Motor neuron (in vitro differentiated cells): ENCODE results near the gene CD19. TPM values are rescaled to one million over a fixed set of nuclear protein-coding genes. Genes with fewer than 3 reads are reported as not detected.

Experiments used
- ATAC-seq, 8 experiments: fragments of 200-7000 bp; cut with Tn5 transposase; replicated peaks in 6 of 8; 2 replicates each; pipeline ENCODE4 v1.8.0; 2021; ENCODE audit warnings: mild to moderate bottlenecking in 8 of 8, moderate library complexity in 8 of 8
- H3K27ac ChIP-seq, 2 donors: fragments of 250-450 bp; sonication (Bioruptor Pico); 2 replicates each; pipeline ENCODE4 v1.9.0; 2021; ENCODE audit warnings: antibody characterized with exemption in 2 of 2, mild to moderate bottlenecking in 2 of 2, moderate library complexity in 1 of 2
- H3K4me1 ChIP-seq, 2 donors: fragments of 250-450 bp; sonication (Bioruptor Pico); replicated peaks in 1 of 2; 2 replicates each; pipeline ENCODE4 v1.6.1; 2021; ENCODE audit warnings: antibody characterized with exemption in 2 of 2, mild to moderate bottlenecking in 2 of 2, moderate library complexity in 1 of 2
- H3K4me3 ChIP-seq, 5 donors: fragments of 250-450 bp; sonication (Bioruptor Pico); 2 replicates each; pipeline ENCODE4 v1.9.0; 2021; ENCODE audit warnings: antibody characterized with exemption in 5 of 5, mild to moderate bottlenecking in 5 of 5, moderate library complexity in 4 of 5
- WGBS, 10 experiments: fragments of 450-650 bp; shearing (Covaris generic); methylation state at CpG; one replicate each; pipeline ENCODE4 v1.0.0; 2022; 5-methylcytosine and 5-hydroxymethylcytosine counted together
- in situ Hi-C, 9 experiments: fragments of 400-800 bp; cut with MboI; loops; one replicate each; pipeline ENCODE4 v1.15.0; 2021; ENCODE audit warnings: low sequenced_read_pairs in 9 of 9, low pct_unique_long_range_greater_than_20kb in 2 of 9; ENCODE audit not compliant: unreplicated experiment in 9 of 9
- total RNA-seq, 8 experiments: library from RNA; unstranded; fragments of 300-600 nt; gene quantifications; 2 replicates each; pipeline versions ENCODE4 v1.2.3 to v1.2.4, GENCODE V29; 2022

The CD19 gene
- total RNA-seq, 8 experiments from 2014 or later: 0.13 to 0.56 (median 0.31) TPM; not detected in 4

GRCh38 chr16:28899882-28900590 is 31.7 kb upstream of the CD19 start:
- ATAC-seq: no peak
- no peak overlapping the region for H3K4me3 ChIP-seq
- in situ Hi-C loops: no loop called here
- H3K4me1 ChIP-seq: no peaks in the 10 kb centered on the region
- H3K27ac ChIP-seq: no peak overlapping the region
- WGBS, 10 experiments: 78 to 98% (median 93%) methylated on average over 1 to 8 of the region's 11 CpGs; no CpG with 5 or more reads in 1 of the 10 experiments

DNA sequence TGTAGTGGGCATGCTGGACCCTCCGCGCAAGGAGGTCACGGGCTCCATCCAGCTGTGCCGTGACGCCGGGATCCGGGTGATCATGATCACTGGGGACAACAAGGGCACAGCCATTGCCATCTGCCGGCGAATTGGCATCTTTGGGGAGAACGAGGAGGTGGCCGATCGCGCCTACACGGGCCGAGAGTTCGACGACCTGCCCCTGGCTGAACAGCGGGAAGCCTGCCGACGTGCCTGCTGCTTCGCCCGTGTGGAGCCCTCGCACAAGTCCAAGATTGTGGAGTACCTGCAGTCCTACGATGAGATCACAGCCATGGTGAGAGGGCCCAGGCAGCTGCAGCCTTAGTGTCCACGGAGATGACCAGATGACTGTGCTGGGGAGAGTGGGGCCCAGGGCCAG is 31.2 kb upstream of the CD19 start:
- ATAC-seq: no peak
- no peaks in the 10 kb centered on the region for H3K4me1 ChIP-seq
- no peak overlapping the region for H3K4me3 ChIP-seq
- H3K27ac ChIP-seq: no peak overlapping the region
- in situ Hi-C loops: no loop called here
- WGBS, 10 experiments: 47 to 91% (median 80%) methylated on average over 3 to 13 of the region's 25 CpGs; no CpG with 5 or more reads in 7 of the 10 experiments

GRCh38 chr16:28901862-28902261 is 29.9 kb upstream of the CD19 start:
- WGBS, 10 experiments: 73 to 96% (median 81%) methylated on average over 3 to 5 of the region's 15 CpGs; no CpG with 5 or more reads in 7 of the 10 experiments
- no peak overlapping the region for H3K27ac ChIP-seq
- H3K4me3 ChIP-seq: no peak overlapping the region
- ATAC-seq: no peak
- no peaks in the 10 kb centered on the region for H3K4me1 ChIP-seq
- in situ Hi-C loops: no loop called here

DNA sequence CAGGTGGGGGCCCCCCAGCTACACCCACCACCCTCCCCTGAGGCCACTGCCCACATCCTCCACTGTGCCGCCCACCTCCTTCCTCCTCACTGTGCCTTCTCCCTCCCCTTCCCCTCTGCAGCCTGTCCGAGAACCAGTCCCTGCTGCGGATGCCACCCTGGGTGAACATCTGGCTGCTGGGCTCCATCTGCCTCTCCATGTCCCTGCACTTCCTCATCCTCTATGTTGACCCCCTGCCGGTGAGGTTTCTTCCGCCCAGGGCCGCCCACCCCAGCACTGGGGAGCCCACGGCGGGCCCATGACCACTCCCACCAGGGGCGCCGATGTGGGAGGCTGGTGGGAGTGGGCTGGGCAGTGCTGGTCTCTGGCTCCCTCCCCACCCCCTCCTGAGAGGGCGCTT is 28.9 kb upstream of the CD19 start:
- Histone ChIP-seq H3K27ac (no peak overlapping the region), H3K4me1 (no peaks in the 10 kb centered on the region), H3K4me3 (no peak overlapping the region)
- WGBS, 10 experiments: no CpG with 5 or more reads among the region's 11 CpGs
- ATAC-seq: peak in 1 of 8 experiments; percentile 9
- in situ Hi-C loops: no loop called here

DNA sequence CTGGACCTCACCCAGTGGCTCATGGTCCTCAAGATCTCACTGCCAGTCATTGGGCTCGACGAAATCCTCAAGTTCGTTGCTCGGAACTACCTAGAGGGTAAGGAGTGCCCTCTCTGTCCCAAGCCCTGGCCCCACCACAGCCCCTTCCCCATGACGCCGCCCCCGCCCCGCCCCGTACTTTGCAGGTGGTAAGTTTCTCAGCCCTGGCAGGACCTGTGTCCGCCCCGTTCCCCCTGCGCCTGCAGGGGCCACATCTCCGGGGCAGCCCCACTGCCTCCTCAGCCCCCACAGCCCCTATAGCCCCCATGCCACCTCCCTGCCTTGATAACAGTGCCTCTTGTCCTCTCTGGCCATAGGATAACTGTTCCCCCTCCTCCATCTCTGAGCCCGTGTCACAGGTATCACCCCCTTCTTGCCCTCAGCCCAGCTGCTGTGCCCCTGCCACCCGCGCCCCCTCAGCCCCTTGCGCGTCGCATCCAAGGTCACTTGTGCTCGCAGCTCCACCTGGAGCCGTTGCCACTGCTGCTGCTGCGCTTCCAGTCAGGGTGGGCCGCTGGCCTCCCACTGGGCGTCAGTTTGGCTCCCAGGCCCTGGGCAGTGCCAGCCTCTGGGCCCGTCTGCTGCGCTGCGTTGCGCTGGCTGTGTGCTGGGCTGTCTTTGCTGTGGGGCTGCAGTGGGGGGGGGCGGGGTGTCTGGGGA is 28.3 kb upstream of the CD19 start:
- no CpG with 5 or more reads among the region's 29 CpGs for WGBS, 10 experiments
- Histone ChIP-seq H3K27ac (no peak overlapping the region), H3K4me1 (no peaks in the 10 kb centered on the region), H3K4me3 (no peak overlapping the region)
- ATAC-seq: peak in 1 of 8 experiments; percentile 9
- in situ Hi-C loops: no loop called here

GRCh38 chr16:28904363-28904762 is 27.4 kb upstream of the CD19 start:
- ATAC-seq: no peak
- in situ Hi-C loops: no loop called here
- Histone ChIP-seq H3K27ac (no peak overlapping the region), H3K4me1 (no peaks in the 10 kb centered on the region), H3K4me3 (no peak overlapping the region)
- WGBS, 10 experiments: 100% methylated on average over 2 of the region's 14 CpGs; no CpG with 5 or more reads in 9 of the 10 experiments

GRCh38 chr16:28904828-28905227 is 26.9 kb upstream of the CD19 start:
- WGBS, 10 experiments: 50 to 60% methylated on average over 1 of the region's 16 CpGs; no CpG with 5 or more reads in 8 of the 10 experiments
- H3K4me1 ChIP-seq: no peaks in the 10 kb centered on the region
- in situ Hi-C loops: no loop called here
- ATAC-seq: no peak
- H3K27ac ChIP-seq: no peak overlapping the region
- H3K4me3 ChIP-seq: no peak overlapping the region

DNA sequence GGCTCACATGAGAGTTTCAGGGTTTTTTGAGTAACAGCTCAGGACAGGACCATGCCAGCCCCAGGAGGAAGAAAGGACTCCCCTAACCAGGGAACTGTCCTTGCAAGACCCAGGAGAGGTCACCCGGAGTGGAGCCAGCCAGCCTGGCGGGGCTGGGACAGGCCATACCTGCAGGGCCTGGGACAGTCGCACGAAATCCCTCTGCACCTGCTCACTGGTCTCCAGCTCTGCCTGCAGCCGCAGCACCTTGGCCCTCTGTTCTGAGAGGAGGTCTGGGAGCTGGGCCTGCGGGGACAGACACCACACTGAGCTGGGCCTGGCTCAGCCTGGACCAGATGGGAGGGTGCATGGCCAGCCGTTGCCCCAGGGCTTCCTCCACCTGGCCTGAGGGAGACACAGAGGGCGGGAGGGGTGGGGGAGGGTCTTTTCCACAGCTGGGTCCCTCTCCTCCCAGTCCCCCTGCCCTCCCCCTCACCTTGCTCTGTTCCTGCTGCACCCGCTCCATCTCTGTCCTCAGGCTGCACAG is 26.5 kb upstream of the CD19 start:
- no peak overlapping the region for H3K27ac ChIP-seq
- H3K4me3 ChIP-seq: no peak overlapping the region
- H3K4me1 ChIP-seq: no peaks in the 10 kb centered on the region
- 77% methylated on average over 3 of the region's 9 CpGs; no CpG with 5 or more reads in 9 of the 10 experiments for WGBS, 10 experiments
- in situ Hi-C loops: no loop called here
- peak in 2 of 8 experiments; percentile 9 to 20 for ATAC-seq

DNA sequence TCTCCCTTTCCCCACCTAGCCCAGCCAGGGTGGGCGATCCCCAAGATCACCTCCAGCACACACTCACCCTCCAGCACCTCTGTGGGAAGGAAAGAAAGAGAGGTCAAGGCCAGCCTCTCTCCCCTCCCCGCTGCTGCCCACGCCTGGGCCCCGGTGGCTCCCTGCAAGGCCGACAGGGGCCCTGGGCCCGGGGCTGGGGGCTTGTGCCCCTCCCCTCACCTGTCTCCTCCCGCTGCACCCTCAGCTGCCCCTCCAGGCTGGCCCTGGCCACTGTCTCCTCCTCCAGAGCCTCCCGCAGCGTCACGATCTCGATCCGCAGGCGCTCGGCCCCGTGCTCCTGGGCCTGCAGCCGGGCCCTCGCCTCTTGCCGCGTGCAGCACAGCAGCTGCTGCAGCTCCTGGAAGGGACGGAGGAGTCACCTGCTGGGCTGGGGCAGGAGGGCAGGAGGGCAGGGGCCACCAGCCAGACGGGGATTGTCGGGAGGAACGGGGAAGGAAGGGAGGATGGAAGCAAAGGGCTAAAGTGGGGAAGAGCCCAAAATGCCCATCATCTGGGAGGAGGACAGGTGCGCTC is 25.9 kb upstream of the CD19 start:
- in situ Hi-C loops: no loop called here
- 60 to 87% (median 80%) methylated on average over 1 to 3 of the region's 24 CpGs; no CpG with 5 or more reads in 7 of the 10 experiments for WGBS, 10 experiments
- peak in 1 of 8 experiments; percentile 13 for ATAC-seq
- H3K4me3 ChIP-seq: no peak overlapping the region
- H3K27ac ChIP-seq: no peak overlapping the region
- no peaks in the 10 kb centered on the region for H3K4me1 ChIP-seq

- ATAC-seq: no peak
- Histone ChIP-seq H3K4me1 (no peaks in the 10 kb centered on the region), H3K27ac (no peak overlapping the region), H3K4me3 (no peak overlapping the region)
- WGBS, 10 experiments: 62 to 100% (median 91%) methylated on average over 2 to 9 of the region's 19 CpGs; no CpG with 5 or more reads in 2 of the 10 experiments
- in situ Hi-C loops: no loop called here
Observed at GRCh38 chr16:28910086-28911031, 21.4 kb upstream of the CD19 start.

GRCh38 chr16:28912558-28912957 is 19.2 kb upstream of the CD19 start:
- Histone ChIP-seq H3K4me3 (no peak overlapping the region), H3K27ac (no peak overlapping the region), H3K4me1 (no peaks in the 10 kb centered on the region)
- ATAC-seq: no peak
- in situ Hi-C loops: no loop called here
- 63 to 94% (median 85%) methylated on average over 2 to 8 of the region's 12 CpGs; no CpG with 5 or more reads in 6 of the 10 experiments for WGBS, 10 experiments

DNA sequence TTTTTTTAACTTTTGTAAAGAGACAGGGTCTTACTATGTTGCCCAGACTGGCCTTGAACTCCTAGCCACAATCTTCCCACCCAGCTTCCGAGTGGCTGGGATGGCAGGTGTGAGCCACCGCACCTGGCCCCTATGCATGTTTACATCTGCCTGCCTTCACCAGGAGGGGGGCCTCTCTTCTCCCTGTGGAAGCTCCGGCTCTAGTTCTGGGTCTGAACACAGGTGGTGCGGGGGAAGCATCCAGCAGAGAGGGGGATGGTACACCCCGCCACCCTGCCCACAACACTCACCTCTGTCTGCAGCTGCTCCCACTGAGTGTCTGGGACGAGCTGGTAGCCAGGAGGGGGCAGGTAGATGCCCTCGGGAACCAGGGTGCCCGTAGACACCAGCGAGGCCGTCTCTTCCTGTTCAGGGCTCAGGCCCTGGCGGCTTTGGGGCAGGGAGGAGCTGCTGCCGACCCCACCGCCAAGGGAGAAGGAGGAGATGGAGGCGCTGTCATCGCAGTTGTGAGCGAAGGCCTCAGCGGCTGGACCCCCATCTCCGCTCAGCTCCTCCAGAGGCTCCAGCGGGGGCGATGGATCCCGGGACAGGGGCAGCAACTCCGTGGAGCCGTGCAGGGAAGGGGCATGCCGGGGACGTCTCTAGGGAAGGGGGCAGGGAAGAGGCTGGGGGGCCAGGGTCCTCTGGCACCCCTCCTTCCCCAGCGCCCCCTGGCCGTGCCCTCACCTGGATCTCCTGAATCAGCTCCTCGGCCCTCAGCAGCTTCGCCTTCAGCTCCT is 17.6 kb upstream of the CD19 start:
- no peak overlapping the region for H3K27ac ChIP-seq
- in situ Hi-C loops: no loop called here
- H3K4me3 ChIP-seq: no peak overlapping the region
- H3K4me1 ChIP-seq: no peaks in the 10 kb centered on the region
- ATAC-seq: no peak
- WGBS, 10 experiments: 80 to 100% (median 92%) methylated on average over 2 to 5 of the region's 29 CpGs; no CpG with 5 or more reads in 7 of the 10 experiments
